ENCODE measurements around the gene HMX2.

DNA sequence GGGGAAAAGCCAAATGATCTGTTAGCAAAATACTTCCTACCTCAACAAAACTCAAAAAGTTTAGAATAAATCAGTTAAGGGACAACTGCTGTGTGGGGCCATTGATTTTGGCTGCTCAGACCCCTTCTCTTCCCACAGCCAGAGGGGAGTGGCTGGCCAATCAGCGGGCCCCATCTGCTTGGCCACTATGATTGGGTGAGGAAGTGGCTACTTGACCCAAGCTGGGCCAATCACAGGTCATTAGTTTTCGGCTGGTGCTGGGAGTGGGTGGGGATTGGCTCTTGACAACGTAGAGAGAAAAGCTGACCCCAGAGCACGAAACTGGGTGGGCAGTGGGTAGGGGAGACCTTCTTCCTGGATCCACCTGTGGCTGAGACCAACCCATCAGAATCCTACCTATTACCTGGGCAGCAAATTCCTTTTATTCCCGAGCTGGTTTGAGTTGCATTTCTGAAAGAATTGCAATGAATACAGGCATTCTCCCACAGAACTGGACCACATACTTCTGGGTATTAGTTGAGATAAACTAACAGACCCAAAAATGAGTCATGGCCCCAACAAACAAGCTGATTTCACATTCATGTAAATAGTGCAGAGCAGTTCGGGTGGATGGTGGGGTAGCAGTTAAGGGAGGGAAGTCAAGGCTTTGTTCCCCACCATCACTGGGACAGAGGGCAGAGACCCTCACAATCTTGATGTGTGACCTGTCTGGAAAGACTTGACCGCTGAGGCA lies 47.7 kb upstream of the HMX2 start:
- no peak for TF ChIP-seq EZH2phosphoT487 (IDR thresholded peaks at IDR 0.05; ENCODE audit: insufficient read depth, low read depth)
- TF ChIP-seq EZH2 (IDR thresholded peaks at IDR 0.05; ENCODE audit: insufficient read depth, poor library complexity, severe bottlenecking), result no peak
